HG03196 (cell line): ENCODE measurements around the gene RAI14.
"Not testable (repeated sequence)": the region's sequence is repeated elsewhere in the genome, so short reads cannot be mapped to it uniquely, and the experiment has no call there.

Experiments used
- ATAC-seq: cut with Tn5 transposase; IDR thresholded peaks from one replicate; pipeline ENCODE4 v1.9.1; 2021; ENCODE audit not compliant: unreplicated experiment

Gene RAI14

DNA sequence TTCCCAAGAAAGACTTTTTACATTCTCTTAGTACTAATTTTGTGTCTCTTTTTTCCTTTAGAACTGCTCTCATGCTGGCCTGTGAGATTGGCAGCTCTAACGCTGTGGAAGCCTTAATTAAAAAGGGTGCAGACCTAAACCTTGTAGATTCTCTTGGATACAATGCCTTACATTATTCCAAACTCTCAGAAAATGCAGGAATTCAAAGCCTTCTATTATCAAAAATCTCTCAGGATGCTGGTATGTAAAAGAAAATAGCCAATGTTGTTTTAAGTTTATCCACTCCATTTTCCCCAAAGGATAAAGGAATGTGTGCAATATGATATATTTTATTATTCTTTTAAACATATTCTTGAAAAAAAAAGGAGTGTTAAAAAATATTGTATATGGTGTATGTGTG is 155.6 kb downstream of the RAI14 start:
- ATAC-seq = no peak

- no peak for ATAC-seq
These were observed 157.4 kb downstream of the RAI14 start for GRCh38 chr5:34813509-34813908.

- no peak for ATAC-seq
These were observed 161.6 kb downstream of the RAI14 start for GRCh38 chr5:34817558-34818351.

- no peak for ATAC-seq
These were observed 162.6 kb downstream of the RAI14 start for GRCh38 chr5:34818717-34819116.

DNA sequence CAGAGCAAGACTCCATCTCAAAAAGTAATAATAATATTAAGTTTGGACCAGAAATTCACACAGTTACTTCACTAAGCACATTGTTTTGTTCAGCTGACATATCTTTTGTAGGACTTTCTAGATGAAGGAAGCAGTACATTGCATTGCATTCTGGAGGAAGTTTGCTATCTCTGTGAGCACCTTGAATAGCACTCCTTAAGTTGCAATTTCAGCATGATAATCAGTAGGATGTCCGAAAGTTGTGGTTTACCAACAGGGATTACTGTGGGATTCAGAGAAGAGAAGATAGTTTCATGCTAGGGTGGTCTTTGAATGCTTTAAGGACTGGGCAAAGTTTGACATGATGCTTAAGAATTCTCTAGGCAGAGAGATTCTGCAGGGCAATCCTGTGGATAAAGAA is 164.5 kb downstream of the RAI14 start:
- no peak for ATAC-seq

- ATAC-seq = no peak
These were observed 167.0 kb downstream of the RAI14 start for GRCh38 chr5:34822956-34823715.

- ATAC-seq = no peak
These were observed 170.2 kb downstream of the RAI14 start for GRCh38 chr5:34826347-34826746.

- no peak for ATAC-seq
These were observed 171.7 kb downstream of the RAI14 start for GRCh38 chr5:34827588-34828506.

DNA sequence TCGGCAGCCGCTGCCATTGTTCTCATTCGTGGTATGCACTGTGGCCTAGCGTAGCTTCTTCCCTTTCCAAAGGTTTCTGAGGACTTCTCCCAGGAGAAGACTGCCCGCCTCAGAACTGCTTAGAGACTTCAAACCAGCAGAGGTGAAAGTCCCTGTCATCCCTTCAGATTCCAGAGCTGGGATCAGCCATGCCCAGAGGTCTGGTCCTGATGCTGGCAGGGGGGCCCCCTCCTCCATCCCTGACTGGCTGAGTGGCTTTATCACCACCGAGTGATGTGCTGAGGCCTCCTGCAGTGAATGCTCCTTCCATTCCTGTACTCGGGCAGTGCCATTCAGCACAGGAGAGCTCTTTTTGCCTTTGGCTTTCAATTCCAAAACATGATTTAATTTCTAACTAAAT is 174.7 kb downstream of the RAI14 start:
- not testable (repeated sequence) for ATAC-seq

DNA sequence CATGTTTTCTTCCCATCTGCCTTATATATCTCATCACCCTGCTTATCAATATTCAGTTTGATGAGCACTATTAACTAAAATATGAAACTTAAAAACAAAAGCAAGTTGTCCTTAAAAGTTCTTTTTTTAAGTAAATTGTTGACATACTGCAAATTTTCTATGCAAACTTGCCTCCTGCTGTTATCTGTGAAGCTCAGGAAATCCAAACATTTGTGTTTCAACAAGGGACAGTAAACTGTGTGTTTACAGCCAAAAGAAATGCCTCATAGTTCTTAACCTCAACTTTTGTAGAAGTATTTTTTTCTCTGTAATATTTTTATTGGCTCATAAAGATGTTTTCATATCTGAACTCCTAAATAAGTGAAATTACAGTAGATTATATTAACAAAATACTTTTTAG is 175.2 kb downstream of the RAI14 start:
- no peak for ATAC-seq

- no peak for ATAC-seq
These were observed 176.4 kb downstream of the RAI14 start for GRCh38 chr5:34832568-34832967.

DNA sequence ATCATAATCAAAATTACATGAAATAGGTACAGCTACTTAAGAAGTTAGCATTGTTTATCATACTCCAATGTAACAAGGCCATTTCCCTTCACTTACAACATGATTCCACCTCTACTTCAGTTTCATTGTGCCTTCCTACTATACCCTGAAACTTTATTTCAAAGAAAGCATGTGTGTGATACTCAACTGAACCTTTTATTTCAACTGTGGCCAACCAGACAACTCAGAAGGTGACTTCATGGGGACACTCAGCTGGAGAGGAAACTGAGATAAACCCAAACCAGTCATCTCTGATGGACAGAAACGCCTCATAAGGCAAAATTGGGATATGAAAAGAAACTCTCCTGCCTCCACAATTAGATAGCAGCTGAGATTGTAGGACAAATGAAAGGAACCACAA is 177.0 kb downstream of the RAI14 start:
- no peak for ATAC-seq

DNA sequence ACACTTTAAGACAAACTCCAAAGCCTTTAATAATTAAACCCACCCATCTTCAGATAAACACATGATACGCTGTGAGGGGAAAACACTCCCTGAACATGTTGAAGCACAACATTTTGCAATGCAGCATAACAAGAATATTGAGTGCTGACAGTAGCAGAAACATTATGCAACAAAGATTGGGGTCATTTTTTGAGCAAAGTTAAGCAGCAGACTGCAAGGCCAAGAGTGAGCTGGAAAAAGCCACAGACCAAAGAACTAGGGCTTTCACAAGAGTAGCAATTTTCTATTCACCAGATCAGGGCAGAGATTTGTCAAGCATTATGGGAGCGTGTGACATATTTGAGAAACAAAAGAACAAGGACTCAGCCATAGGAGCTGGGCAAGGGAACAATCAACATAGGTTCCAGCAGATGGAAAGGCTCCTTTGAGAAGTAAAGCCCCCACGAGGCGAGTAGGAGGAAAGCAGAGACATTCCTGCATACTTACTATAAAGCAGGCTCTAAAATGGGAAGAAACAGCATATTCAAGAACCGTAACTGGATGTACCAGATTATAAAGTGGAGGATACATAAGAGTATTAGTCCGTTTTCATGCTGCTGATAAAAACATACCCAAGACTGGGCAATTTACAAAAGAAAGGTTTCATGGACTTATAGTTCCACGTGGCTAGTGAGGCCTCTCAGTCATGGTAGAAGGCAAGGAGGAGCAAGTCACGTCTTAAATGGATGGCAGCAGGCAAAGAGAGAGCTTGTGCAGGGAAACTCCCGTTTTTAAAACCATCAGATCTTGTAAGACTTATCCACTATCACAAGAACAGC is 178.1 kb downstream of the RAI14 start:
- ATAC-seq = no peak

DNA sequence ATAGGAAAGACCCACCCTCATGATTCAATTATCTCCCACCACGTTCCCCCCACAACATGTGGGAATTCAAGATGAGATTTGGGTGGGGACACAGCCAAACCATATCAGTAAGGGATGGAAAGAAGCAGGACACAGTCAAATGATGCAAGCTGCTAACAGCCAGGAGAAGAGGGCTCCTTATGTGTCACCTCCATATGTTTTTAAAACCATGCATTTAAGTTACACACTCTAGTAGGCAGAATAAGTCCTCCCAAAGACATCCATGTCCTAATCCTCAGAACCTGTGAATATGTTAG is 178.6 kb downstream of the RAI14 start:
- ATAC-seq = no peak

DNA sequence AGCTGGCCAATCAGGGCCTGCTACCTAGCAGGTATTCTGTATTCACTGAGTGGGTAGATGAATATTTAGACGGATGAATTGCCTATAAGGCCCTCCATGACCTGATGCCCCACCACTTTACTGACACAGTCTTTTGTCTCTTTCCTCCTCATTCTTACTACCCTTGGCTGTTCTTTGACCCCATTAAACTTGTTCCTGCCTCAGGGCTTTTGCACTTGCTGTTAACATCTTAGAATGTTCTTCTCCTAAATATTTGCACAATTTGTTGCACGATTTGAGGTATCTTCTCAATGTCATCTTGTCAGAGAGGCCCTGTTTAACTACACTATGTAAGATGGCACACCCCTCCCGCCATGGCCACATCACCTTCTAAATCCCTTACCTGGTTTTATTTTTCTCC is 179.5 kb downstream of the RAI14 start:
- ATAC-seq = no peak

DNA sequence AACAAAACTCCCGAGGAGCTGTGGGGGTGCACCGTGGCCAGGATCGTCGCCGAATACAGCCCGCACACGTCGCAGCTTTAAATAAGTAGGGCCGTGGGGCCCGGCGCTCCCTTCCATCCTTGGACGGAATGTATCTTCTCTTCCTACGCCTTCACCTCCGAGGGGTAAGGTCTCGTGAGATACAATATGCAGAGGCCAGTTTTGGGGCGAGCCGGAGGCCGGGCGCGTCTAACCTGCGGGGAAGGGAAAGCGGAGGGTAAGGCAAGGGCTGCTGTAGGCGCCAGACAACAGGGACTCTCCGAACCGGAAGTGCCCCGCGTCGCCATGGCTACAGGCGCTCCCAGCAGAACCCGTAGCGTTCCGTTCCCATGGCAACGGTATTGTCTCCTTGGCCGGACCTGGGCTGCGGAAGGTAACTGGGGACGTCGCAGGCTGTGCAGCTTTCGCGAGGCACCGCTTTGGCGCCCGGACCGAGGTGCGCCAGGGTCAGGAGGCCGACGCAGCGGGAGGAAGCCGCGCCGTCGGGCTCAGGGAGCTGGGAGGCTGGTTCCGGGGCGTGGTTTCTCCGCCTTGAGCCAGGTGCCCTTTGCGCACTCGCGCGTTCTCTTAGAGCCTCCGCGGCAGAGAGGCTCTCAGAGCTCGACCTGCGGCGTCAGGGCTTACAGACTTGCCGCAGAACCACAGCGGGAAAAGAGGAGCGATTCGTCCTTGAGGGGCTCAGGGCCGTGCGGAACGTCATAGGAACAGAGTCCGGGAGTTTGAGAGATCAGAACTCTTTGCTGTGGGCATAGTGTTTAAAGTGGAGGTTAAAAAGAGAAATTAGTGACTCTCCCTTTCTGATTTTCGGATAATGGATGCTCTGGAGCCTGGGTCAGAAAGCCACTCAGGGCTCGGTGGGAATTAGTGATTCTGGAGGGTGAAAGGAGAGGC is 182.9 kb downstream of the RAI14 start, which contains the start of gene TTC23L:
Gene TTC23L (plus strand): TSS at position 380 of the 930 bp plus-strand sequence. CDS start 1,508 bp downstream, outside the sequence.
- peak; percentile 97 for ATAC-seq

- no peak for ATAC-seq
These were observed 185.7 kb downstream of the RAI14 start for GRCh38 chr5:34841816-34842215.

GRCh38 chr5:34842554-34842953 is 186.4 kb downstream of the RAI14 start:
- ATAC-seq = no peak

GRCh38 chr5:34843497-34843896 is 187.4 kb downstream of the RAI14 start:
- no peak for ATAC-seq
